Measurements from ENCODE around the gene NR4A3.
A peak's percentile ranks its signal among the peaks of the same experiment; 100 is the strongest.

NR4A3 gene

DNA sequence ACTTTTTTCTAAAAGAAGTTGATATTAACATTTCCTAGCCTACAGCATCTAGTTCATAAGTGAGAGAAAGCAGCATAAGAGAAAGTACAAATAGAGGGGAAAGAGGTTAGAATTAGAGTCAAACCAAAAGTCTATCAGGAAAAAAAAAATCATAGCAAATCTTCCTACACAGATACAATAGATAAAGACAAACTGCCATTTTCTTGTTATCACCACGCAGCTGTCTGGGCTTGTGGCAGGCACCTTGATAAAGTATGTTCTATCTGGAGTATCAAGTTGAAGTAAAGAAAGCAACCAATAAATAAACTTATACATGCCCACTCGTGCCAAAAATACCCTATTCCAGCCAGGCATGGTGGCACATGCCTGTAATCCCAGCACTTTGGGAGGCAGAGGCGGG is 5.3 kb upstream of the NR4A3 start:
- DNase-seq: no peak

DNA sequence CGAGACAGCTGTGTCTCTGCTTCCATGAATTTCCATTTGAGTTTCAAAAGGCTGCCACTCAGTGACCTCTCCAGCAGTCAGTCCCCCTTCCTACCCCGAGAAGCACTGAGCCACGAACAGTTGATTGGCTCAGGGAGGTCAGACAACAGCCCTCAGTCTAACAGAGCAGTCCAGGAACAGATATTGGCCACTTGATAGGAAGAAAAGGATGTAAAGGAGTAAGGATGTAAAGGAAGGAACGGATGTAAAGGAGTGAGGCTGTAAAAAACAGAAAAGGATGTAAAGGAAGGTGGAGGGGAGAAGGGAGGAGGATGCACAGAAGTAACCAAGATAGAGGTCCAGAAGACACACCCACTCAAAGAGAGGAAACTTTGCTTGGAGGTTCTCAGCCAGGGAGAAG is 3.2 kb upstream of the NR4A3 start:
- DNase-seq: no peak

DNA sequence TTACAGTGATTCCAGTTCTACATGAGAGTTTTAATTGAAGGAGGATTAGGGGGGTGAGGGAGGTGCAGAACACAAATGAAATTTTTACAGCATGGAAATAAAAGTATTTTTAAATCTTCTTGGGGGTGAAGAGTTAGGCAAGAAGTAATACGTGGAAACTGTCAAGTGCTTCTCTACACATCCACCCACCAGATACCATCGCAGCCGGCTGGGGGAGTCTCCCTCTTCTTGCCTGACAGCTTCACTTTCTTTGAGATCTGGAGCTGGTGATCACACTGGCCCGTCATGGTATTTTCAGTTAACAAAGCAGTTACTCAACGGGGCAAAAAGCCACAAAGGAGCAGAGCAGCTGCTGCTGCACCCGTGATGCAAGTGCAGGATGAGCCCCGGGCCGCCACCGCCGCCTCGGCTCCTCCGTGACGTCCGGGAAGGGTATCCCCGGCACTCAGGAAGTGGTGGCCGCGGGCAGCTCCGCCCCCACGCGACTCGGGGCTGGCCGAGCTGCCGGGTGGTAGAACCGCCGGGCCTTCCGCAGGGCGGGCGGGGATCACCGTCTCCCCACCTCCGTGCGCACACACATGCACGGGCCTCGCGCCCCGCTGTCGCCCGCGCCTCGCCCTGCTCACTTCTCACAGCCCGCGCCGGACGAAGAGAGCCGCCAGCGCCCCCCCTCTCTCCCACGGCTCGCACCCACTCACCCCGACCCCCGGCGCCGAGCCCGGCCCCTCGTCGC is 2.4 kb upstream of the NR4A3 start:
- peak; percentile 90 for DNase-seq

DNA sequence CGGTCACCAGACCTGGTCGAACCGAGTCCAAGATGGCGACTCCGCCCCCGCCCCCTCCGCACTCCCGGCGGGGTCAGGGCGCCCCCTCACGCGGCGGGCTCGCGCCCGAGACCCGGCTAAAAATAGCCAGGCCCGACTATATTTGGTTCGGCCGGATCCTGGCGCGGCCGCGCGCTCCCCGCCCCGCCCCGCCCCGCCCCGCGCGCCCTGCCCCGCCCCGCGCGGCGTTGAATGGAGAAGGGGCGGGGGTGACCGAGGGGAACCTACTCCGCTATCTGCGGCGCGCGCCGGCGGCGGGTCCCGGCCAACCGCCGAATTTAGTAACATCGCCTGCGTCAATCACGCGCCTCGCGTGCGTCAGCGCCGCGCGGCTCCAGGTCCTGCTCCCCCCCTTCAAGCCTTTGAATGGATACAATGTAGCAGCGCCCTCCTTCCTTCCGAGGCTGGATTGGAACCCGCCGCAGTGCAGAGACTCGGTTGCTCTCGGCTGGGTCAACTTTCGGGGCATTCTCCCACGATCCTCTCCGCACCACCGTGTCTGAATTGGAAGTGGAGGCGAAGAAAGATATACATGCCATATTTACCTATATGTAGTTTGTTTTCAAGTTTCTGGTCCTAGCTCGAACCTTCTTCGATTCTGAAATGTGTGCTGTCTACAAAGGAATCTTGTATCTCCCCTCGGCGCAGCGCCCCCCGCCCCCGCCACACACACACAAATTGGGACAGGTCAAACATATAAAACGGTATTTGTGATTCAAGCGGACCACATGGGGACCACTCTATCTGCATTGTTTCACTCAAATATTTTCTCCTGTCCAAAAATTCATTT is 1.6 kb upstream of the NR4A3 start:
- peak; percentile 88 for DNase-seq

DNA sequence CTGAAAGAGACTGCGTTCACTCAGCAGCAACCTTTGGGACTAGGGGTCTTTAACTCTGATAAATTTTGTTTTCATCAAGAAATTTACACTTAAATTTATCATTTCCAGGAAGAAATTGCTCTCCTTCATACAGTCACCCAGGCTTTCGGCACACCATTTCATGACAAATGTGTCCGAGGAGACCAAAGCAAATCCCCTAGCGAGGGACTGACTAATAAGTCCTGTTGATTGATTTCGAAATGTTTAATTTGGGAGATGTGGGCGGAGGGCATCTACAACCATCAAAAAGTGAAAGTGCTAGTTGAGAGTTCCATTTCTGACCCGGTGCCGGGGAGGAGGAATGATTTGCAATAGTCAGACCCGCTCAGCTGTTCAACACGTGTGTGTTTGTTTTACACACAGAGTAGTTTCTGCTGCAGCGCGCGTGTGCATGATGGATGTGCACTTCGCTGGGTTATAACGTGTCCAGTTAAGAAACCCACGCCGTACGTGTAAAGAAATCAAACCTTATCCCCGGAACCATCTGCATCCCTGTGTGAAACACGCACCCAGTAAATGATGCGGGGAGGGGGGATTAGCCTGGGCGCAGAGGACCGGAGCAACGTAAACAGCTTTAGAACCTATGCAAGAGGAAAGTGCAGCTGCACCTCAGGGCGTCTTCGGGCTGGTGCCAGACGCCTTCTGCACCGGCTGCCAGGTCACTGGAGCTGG is 845 bp upstream of the NR4A3 start:
- peak; percentile 38 for DNase-seq

DNA sequence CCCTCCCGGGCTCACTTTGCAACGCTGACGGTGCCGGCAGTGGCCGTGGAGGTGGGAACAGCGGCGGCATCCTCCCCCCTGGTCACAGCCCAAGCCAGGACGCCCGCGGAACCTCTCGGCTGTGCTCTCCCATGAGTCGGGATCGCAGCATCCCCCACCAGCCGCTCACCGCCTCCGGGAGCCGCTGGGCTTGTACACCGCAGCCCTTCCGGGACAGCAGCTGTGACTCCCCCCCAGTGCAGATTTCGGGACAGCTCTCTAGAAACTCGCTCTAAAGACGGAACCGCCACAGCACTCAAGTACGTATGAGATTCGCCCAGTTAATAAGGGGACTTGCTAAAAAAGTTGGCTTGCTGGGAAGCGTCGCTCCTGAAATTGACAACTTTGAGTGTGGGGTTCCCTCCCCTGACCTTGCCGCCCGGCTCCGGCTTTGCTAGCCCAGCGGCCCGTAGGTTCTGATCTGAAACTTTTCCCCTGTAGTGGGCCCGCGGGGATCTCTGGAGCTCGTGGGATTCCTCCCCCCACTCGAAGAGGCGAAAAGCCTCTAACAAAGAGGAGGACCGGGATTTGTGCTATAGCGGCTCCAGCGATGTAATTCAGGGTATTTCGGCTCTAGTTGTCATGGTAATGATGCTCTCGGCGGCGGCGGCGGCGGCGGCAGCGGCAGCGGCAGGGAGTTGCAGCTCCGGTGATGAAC is 572 bp downstream of the NR4A3 start:
- peak; percentile 51 for DNase-seq

DNA sequence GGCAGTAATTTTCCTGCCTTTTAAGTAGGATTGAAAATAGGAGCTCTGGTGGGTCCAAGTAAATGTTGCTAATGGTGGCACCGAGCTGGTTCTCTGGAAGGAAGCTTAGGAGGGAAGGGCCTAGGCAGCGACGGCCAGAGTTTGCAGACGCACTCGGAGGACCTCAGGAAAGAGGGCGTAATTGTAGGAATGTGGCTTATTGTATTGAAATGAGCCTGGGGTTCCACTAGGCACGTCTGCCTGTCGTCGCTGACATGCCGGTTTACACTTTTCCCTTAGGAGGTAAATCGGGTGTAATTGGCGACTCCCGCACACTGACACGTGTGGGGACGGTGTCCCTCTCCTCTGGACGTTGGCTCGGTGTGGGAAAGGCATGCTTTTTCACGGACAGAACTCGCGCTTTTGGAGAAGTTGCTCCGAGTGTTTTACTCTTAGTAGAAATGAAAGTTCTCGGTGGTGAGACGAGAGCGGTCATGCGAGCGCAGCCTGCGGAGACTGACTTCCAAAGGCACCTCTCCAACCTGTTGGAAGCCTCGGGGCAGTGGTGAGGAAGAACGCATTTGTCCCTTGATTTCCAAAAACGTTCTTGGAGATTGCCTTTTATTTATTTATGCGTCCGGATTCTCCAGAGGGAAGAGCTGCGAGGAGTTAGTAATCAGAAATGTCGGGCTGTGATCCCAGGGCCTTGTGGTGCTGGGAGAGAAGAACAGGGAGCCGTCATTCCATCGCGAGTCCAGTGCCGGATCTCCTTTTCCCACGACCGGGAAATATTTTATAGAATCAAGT is 1.3 kb downstream of the NR4A3 start:
- peak; percentile 21 for DNase-seq

DNA sequence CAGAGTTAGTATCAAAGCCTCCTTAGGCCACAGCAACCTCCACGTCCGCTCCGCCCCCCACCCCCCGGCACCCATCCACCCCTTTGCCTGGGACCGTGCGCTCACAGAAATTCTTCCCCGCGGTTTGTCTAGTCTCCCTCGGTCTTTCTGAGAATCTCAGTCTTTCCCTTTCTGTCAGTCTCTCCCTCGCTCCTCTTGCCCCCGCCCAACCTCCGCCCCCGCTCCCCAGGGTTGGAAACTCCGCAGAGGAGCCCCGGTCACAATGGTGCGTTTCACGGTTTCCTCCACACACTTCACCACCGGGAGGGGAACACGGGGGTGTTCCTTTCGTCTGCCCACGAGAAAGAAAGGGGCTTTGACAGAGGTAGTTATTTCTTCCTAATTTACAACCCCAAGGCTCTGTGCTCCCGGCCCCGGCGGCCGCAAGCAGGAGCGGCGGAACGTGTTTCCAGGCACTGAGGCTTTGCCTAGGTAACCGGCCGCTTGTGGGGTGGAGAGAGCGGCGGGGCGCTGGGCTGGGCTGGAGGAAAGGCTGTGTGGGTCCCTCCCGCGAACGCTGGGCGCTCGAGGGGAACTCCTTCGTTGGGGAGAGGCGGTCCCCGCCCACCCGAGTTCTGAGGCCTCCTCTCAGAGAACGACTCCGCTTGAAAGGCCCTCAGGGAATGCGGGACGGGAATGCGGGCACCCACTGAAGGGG is 2.1 kb downstream of the NR4A3 start:
- DNase-seq: peak; percentile 26

DNA sequence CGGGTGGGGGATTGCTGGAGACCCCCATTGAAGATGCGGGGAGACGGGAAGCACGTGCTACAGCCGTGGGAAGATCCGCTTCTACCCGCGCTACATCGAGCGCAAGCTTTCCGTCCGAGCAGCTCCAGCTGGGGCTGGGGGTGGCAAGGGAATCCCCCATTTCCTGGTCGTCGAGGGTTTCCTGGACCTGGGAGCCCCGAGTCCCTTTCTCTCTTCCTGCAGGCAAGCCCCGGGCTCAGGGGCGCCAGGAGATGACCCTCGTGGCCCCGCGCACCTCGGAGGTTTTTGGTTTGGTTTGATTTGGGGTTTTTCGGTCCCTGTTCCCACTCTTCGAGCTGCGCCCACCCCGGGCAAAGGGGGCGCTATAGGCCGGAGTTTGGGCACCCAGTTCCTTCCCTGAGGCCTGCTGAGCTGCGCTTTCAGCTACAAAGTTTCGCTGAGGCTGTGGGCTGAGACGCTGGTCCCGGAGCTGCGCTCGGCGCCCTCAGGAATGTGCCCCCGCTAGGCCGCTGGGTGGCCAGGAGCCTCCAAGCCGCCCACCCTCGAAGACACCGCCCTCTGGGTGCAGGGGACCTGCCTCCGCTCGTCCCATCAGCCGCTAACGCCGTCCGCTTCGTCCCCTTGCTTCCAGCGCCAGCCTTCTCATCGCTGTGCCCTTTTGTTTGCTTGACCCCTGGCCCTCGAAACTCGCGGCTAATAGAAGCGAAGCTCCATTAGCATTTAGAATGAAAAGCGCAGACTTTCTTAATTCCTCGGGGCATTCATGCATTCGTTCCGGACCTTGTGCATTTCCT is 2.9 kb downstream of the NR4A3 start:
- DNase-seq: peak; percentile 67

DNA sequence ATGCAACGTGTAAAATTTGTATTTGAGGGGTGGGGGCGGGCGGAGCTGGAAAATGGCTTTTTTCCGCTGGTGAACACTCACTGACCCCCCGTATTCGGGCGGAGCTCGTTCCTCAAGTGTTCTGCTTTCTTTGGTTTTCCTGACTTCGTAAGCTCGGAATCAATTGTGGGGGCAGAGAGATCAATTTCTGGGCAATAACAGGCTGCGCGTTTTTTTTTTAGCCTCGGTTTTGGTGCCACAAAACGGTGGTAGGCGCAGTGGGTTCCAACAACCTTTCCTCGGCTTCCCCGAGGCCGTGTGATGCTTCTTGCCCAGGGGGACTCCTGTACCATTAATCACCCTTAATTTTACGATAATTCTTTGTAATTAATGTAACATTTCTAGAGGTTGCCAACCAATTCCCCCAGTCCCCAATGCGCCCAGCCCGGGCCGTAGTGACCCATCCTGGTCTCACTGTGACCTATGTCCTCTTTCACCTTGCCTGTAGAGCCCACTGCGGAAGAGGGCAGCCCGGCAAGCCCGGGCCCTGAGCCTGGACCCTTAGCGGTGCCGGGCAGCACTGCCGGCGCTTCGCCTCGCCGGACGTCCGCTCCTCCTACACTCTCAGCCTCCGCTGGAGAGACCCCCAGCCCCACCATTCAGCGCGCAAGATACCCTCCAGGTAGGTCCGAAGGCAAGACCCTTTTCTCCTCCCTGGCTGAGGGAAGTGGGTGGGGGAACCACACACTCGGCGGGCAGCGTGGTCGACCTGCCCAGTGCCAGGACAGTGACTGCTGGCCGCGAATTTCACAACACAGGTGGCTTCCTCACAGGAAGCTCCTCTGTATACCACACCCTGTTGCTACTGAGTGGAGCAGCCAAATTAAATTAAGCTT is 3.7 kb downstream of the NR4A3 start:
- DNase-seq: no peak

DNA sequence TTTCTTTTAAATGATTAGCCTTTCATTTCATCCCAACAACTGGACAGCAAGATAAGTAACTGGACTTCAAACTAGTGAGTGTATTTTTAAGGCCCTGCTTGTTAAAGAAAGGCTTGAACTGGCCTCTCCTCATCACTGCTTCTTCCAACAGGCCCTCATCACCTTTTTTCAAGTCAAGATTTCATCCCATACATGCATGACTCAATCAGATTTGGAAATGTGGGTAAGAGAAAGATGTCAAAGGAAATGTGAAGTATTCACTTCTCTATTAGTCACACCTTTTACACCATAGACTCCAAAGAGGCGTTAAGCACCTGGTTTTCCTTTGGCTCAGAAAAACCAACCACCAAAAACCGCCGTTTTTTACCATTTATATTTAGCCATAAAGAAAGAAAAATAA is 4.9 kb downstream of the NR4A3 start:
- DNase-seq: no peak

DNA sequence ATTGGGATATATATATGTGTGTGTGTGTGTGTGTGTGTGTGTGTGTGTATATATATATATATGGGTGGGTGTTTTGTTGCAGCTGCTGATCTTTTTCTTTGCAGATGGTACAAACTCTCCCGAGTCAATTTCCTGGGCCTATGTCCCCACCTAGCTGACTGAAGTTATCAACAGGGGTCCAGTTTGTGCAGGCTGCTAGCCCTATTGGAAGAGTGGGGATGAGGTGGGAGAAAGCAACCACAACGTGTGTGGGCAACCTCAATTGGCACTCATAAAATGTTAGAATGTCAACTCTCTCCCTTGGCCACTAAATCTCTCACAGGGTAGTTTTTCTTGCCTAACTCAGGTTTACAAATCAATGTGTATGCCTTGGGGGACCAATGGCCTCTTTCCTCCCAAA is 5.6 kb downstream of the NR4A3 start:
- no peak for DNase-seq

DNA sequence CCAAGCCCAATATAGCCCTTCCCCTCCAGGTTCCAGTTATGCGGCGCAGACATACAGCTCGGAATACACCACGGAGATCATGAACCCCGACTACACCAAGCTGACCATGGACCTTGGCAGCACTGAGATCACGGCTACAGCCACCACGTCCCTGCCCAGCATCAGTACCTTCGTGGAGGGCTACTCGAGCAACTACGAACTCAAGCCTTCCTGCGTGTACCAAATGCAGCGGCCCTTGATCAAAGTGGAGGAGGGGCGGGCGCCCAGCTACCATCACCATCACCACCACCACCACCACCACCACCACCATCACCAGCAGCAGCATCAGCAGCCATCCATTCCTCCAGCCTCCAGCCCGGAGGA is 6.3 kb downstream of the NR4A3 start:
- no peak for DNase-seq

DNA sequence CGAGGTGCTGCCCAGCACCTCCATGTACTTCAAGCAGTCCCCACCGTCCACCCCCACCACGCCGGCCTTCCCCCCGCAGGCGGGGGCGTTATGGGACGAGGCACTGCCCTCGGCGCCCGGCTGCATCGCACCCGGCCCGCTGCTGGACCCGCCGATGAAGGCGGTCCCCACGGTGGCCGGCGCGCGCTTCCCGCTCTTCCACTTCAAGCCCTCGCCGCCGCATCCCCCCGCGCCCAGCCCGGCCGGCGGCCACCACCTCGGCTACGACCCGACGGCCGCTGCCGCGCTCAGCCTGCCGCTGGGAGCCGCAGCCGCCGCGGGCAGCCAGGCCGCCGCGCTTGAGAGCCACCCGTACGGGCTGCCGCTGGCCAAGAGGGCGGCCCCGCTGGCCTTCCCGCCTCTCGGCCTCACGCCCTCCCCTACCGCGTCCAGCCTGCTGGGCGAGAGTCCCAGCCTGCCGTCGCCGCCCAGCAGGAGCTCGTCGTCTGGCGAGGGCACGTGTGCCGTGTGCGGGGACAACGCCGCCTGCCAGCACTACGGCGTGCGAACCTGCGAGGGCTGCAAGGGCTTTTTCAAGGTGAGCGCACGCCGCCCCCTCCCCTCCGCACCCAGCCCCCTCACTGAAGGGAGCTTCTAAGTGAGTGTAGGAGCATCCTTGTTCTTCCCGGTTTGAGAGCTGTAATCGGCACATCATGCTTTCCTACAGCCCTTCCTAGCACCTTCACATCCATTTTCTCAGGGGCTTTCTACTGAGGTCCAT is 6.9 kb downstream of the NR4A3 start:
- DNase-seq: no peak

DNA sequence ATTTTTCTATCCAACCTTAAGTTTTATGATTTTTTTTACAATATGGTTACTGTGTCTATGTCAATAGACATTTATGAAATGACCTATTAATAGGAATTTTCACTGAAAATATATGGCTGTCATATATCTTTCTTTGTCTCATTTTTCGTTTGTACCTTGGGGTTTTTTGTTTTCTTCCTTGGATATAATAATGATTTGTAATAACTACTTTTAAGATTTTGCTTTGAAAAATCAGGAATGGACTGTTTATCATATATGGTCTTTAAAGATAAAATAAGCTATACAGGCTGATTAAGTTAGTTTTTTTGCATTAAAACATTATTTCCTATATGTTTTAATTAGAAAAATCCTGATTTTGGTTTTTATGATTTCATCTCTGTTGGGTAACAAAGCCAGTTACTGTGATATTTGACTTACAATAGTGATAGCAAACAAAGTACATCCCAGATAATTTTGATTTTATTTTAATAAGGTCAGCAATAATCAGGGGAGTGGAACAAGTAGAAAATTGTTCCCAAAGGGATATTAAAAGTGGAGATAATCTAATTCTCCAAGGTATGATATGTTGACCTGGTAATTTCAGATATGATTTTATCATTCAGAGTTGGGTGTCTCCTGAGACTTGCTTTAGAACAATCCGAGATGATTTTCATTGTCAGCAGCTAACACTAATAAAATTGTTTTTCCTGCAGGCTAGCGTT is 10.3 kb downstream of the NR4A3 start:
- no peak for DNase-seq

DNA sequence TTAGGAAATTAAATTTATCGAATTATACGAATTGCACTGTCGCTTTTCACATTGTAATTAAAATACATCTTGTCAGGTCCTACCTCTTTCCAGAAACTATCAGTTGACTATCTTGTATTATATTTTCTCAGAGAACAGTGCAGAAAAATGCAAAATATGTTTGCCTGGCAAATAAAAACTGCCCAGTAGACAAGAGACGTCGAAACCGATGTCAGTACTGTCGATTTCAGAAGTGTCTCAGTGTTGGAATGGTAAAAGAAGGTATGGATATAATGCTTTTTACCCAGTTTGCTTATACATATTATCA is 10.8 kb downstream of the NR4A3 start:
- DNase-seq: no peak

DNA sequence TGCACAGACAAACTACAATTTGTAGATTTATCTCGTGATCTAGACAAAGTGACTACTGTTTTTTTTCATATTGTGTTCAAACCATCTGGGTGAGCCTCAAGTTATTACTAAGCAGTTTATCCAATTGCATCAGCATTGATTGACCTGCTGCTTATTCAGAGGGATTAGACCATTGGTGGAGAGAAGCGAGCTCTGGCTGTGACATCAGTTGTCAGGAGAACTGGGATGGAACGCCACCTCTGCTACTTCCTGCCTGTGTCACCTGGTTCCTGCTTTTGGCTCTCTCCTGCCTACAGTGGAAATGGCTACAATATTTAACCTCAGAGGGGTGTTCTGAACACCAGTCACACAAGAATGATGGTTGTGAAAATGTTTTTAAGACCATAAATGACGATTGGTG is 12.1 kb downstream of the NR4A3 start:
- DNase-seq: no peak

DNA sequence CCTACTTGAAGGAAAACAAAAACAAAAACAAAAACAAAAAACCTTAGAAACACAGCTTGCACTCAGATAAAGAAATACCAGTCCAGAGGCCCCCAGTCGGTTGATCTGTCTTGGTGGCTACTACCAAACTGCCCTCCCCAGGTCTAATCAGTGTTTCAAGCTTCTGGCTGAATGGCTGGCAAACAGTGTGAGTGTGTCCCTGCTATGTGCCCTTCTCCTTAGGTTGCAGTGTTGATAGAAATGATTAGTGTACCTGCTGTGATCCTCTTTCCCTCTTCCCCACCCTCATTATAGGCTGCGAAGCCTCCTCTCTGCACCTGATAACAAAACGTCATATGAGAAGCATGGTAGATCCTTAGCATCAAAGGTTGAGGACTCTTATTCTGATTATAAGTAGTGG is 12.8 kb downstream of the NR4A3 start:
- no peak for DNase-seq

DNA sequence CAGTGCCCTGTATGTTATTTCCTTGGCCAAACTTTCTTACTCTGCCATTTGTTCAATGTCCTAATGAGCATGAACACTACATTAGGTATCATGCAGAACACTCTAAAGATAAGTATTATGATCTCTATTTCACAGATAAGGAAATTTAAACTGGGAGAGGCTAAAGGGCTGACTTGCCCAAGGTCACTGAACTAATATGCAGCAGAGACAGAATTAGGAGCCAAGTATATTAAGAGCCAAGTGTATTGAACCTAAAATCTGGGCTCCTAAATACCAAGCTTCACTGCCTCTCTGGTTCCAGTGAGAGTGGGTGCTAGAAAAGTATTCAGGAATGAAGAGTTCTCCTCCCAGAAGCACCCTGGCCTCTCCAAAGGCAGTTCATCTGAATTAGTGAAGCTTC is 13.5 kb downstream of the NR4A3 start:
- DNase-seq: no peak

Data from CD4-positive, alpha-beta T cell treated with Interleukin-6 for 4 hours (primary cell).